GM13976 (cell line): Measurements from ENCODE around the gene C16orf78.
A peak's percentile ranks its signal among the peaks of the same experiment; 100 is the strongest.

ENCODE experiments used
- DNase-seq: peaks from one replicate; pipeline ENCODE4 v3.0.0; 2012; ENCODE audit warnings: low spot score
- CTCF ChIP-seq: IDR thresholded peaks from 2 replicates; pipeline ENCODE4 v1.5.1; 2012; ENCODE audit warnings: borderline replicate concordance, mild to moderate bottlenecking; ENCODE audit not compliant: insufficient read depth; ENCODE audit errors: extremely low read depth, missing control alignments, control extremely low read depth
- in situ Hi-C: fragments of 300-500 bp; cut with MboI; formaldehyde crosslinking; loops from one replicate; pipeline ENCODE4 v1.12.0; 2022; ENCODE audit warnings: low sequenced_read_pairs, mixed read lengths, inconsistent platforms; ENCODE audit not compliant: unreplicated experiment

The C16orf78 gene

GRCh38 chr16:49347476-49347875, 26.1 kb upstream of the C16orf78 start:
- no peak for DNase-seq
- in situ Hi-C loops = loop anchor here (10.0 kb wide), 1 partner anchor 653 kb away; no protein-coding TSS in a partner anchor
- no peak for TF ChIP-seq CTCF

- DNase-seq = no peak
- in situ Hi-C loops = loop anchor here (10.0 kb wide), 1 partner anchor 654 kb away; no protein-coding TSS in a partner anchor
- TF ChIP-seq CTCF = no peak
Measured at GRCh38 chr16:49348408-49349176, 25.0 kb upstream of the C16orf78 start.

- in situ Hi-C loops = loop anchor here (10.0 kb wide), 1 partner anchor 655 kb away; no protein-coding TSS in a partner anchor
- DNase-seq = no peak
- TF ChIP-seq CTCF = no peak
Measured at GRCh38 chr16:49349446-49350168, 24.0 kb upstream of the C16orf78 start.

GRCh38 chr16:49350265-49351095, 23.1 kb upstream of the C16orf78 start:
- peak; percentile 80 for DNase-seq
- in situ Hi-C loops = no loop called here
- peak; percentile 89 for TF ChIP-seq CTCF

- TF ChIP-seq CTCF = no peak
- no peak for DNase-seq
- in situ Hi-C loops = no loop called here
Measured at GRCh38 chr16:49351096-49351487, 22.5 kb upstream of the C16orf78 start.

GRCh38 chr16:49352892-49353291, 20.7 kb upstream of the C16orf78 start:
- DNase-seq = no peak
- TF ChIP-seq CTCF = peak; percentile 9
- in situ Hi-C loops = no loop called here
